ENCODE data around the gene SRGAP3. TPM values are rescaled to one million over a fixed set of nuclear protein-coding genes. Genes with fewer than 3 reads are reported as not detected.

SRGAP3 gene
- total RNA-seq, 6 experiments from 2014 or later, result 1.8 to 5.2 (median 3.1) TPM

- Histone ChIP-seq H3K27ac (no peak overlapping the region), H3K36me3 (no peaks in the 10 kb centered on the region), H3K4me3 (no peak overlapping the region), H3K27me3 (no peaks in the 10 kb centered on the region), H3K9me3 (no peaks in the 10 kb centered on the region), H3K4me1 (no peaks in the 10 kb centered on the region)
- WGBS (ENCODE audit: insufficient coverage, low coverage, low lambda C conversion rate, missing lambda C conversion rate), result 84% methylated on average over 2 of the region's 3 CpGs
- intact Hi-C loops (cut with DNase I), result no loop called here
- TF ChIP-seq POLR2A (IDR thresholded peaks at IDR 0.05), result no peak
- TF ChIP-seq CTCF (IDR thresholded peaks at IDR 0.05), result no peak
- ATAC-seq (no peak), DNase-seq (no peak)
Observed at GRCh38 chr3:9116336-9116735, 133.1 kb downstream of the SRGAP3 start.

- no peak for ATAC-seq
- WGBS (ENCODE audit: insufficient coverage, low coverage, low lambda C conversion rate, missing lambda C conversion rate), result 65% methylated on average over 2 of the region's 2 CpGs
- DNase-seq, result no peak
- no peak for TF ChIP-seq CTCF (IDR thresholded peaks at IDR 0.05)
- no peak for TF ChIP-seq POLR2A (IDR thresholded peaks at IDR 0.05)
- intact Hi-C loops (cut with DNase I), result no loop called here
- Histone ChIP-seq H3K9me3 (no peaks in the 10 kb centered on the region), H3K27me3 (no peaks in the 10 kb centered on the region), H3K36me3 (no peaks in the 10 kb centered on the region), H3K4me1 (no peaks in the 10 kb centered on the region), H3K4me3 (no peak overlapping the region), H3K27ac (no peak overlapping the region)
Observed at GRCh38 chr3:9115336-9115735, 134.1 kb downstream of the SRGAP3 start.

GRCh38 chr3:9113040-9113439 is 136.4 kb downstream of the SRGAP3 start:
- no peak for ATAC-seq
- H3K27me3 ChIP-seq, result no peaks in the 10 kb centered on the region
- whole genome bisulfite sequencing (ENCODE audit: insufficient coverage, low coverage, low lambda C conversion rate, missing lambda C conversion rate), result no CpG with 5 or more reads among the region's 4 CpGs
- H3K27ac ChIP-seq, result no peak overlapping the region
- no peak overlapping the region for H3K4me3 ChIP-seq
- TF ChIP-seq CTCF (IDR thresholded peaks at IDR 0.05), result no peak
- TF ChIP-seq POLR2A (IDR thresholded peaks at IDR 0.05), result no peak
- no peaks in the 10 kb centered on the region for H3K36me3 ChIP-seq
- no peaks in the 10 kb centered on the region for H3K9me3 ChIP-seq
- intact Hi-C loops (cut with DNase I), result no loop called here
- DNase-seq, result no peak
- no peaks in the 10 kb centered on the region for H3K4me1 ChIP-seq

- Histone ChIP-seq H3K27me3 (no peaks in the 10 kb centered on the region), H3K4me1 (no peaks in the 10 kb centered on the region), H3K9me3 (no peaks in the 10 kb centered on the region), H3K4me3 (no peak overlapping the region), H3K36me3 (no peaks in the 10 kb centered on the region), H3K27ac (no peak overlapping the region)
- DNase-seq, result no peak
- intact Hi-C loops (cut with DNase I), result no loop called here
- 47% methylated on average over 2 of the region's 5 CpGs for WGBS (ENCODE audit: insufficient coverage, low coverage, low lambda C conversion rate, missing lambda C conversion rate)
- TF ChIP-seq CTCF (IDR thresholded peaks at IDR 0.05) (no peak), POLR2A (IDR thresholded peaks at IDR 0.05) (no peak)
- ATAC-seq, result no peak
Observed at GRCh38 chr3:9111866-9112265, 137.6 kb downstream of the SRGAP3 start.

GRCh38 chr3:9111417-9111816 is 138.0 kb downstream of the SRGAP3 start:
- Histone ChIP-seq H3K4me3 (no peak overlapping the region), H3K4me1 (no peaks in the 10 kb centered on the region), H3K36me3 (no peaks in the 10 kb centered on the region), H3K27me3 (no peaks in the 10 kb centered on the region), H3K9me3 (no peaks in the 10 kb centered on the region), H3K27ac (no peak overlapping the region)
- intact Hi-C loops (cut with DNase I), result no loop called here
- 71% methylated on average over 5 of the region's 7 CpGs for WGBS (ENCODE audit: insufficient coverage, low coverage, low lambda C conversion rate, missing lambda C conversion rate)
- no peak for DNase-seq
- ATAC-seq, result peak; percentile 55 to 76 (median 58)
- TF ChIP-seq POLR2A (IDR thresholded peaks at IDR 0.05), result no peak
- TF ChIP-seq CTCF (IDR thresholded peaks at IDR 0.05), result no peak
